GM21515 (cell line): ENCODE measurements around the gene PIK3C3.
"Not testable (repeated sequence)": the region's sequence is repeated elsewhere in the genome, so short reads cannot be mapped to it uniquely, and the experiment has no call there.

ENCODE experiments used
- ATAC-seq: cut with Tn5 transposase; IDR thresholded peaks from one replicate; pipeline ENCODE4 v1.9.1; 2021; ENCODE audit not compliant: unreplicated experiment

Gene PIK3C3

GRCh38 chr18:42069036-42069435, 114.0 kb downstream of the PIK3C3 start:
- no peak for ATAC-seq

GRCh38 chr18:42072407-42072806, 117.4 kb downstream of the PIK3C3 start:
- no peak for ATAC-seq

GRCh38 chr18:42074704-42075103, 119.7 kb downstream of the PIK3C3 start:
- ATAC-seq, result no peak

GRCh38 chr18:42078711-42079110, 123.7 kb downstream of the PIK3C3 start:
- ATAC-seq, result no peak

DNA sequence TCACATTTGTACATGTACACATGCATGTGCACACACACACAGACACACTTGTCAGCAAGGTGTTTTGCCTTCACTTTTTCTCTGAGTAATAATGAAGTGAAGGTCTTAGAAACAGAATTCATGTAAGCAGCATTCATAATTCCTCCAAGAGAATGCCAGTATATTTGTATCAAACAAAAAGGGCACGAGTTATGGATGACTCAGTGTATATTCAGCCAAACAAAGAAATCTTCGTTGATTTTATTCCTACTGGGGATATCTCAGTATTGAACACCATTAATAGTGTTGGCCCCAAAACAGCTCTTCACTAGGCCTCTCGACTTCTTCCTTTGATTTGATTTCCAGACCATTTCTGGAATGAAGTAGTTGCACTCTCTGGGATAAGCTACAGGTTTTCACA, 125.3 kb downstream of the PIK3C3 start:
- ATAC-seq, result no peak

- ATAC-seq, result no peak
These were observed 127.6 kb downstream of the PIK3C3 start for GRCh38 chr18:42082415-42083234.

DNA sequence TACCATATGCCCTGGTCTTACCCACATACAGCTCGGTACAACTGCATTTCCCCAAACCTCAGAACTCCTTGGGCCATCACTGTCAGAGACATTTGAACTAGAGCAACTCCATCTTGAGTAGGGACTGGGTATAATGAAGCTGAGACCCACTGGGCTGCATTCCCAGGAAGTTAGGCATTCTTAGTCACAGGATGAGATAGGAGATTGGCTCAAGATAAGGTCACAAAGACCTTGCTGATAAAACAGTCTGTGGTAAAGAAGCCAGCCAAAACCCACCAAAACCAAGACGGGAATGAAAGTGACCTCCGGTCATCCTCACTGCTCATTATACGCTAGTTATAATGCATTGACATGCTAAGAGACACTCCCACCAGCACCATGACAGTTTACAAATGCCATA, 131.3 kb downstream of the PIK3C3 start:
- ATAC-seq, result no peak

- no peak for ATAC-seq
These were observed 132.2 kb downstream of the PIK3C3 start for GRCh38 chr18:42087235-42087634.

DNA sequence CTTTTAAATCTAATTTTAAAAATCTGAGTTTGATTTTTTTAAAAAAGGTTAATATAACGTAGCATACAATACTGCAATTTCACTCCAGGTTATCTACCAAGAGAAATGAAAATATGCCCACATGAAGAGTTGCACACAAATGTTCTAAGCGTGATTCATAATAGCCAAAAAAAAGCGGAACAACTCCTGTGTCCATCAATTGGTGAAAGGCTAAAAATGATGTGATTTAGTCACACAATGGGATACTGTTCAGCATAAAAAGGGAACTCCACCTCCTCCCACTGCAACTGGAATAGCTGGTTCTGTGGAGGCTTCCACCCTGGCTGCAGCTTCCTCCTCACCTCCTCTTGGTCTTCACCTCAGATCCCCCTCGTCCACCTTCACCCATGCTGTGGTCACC, 132.8 kb downstream of the PIK3C3 start:
- ATAC-seq, result no peak

- ATAC-seq, result no peak
These were observed 137.8 kb downstream of the PIK3C3 start for GRCh38 chr18:42092848-42093247.

DNA sequence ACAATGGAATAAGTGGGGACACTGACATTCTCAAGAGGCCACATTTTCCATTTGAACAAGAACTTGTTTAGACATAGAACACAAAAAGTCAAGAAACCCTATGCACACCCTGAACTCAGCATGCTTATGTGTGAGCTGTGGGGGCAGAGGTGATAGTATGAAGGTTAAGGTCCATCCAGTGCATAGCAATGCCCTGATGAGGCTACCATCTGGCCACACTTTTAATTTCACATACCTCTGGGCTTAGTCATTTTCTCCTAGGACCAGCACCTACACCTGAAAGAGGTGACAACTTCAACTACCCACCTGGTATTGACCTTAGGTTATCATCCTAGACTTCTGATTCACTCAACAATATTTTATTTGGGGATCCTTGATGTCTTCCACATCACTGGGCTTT, 139.8 kb downstream of the PIK3C3 start:
- no peak for ATAC-seq

GRCh38 chr18:42095732-42096377, 140.8 kb downstream of the PIK3C3 start:
- no peak for ATAC-seq

GRCh38 chr18:42100248-42100647, 145.2 kb downstream of the PIK3C3 start:
- ATAC-seq, result no peak

DNA sequence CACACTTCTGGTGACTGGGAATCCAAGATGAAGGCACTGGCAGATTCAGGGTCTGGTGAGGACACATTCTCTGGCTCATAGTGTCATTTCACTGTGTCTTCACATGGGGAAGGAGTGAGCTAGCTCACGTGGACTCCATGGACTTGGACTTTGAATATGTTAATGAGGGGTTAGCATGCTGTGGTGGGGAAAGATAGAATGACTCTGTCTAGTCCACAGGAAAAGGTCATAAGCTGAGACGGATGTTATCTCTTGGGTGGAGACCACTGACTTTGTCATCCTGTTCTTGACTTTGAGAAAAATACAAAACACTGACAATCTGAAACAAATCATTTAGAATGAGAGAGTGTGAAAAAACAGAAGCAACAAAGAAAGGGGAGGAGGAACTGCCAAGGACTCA, 145.9 kb downstream of the PIK3C3 start:
- ATAC-seq, result no peak

GRCh38 chr18:42105394-42105793, 150.4 kb downstream of the PIK3C3 start:
- ATAC-seq, result no peak

GRCh38 chr18:42106784-42107183, 151.8 kb downstream of the PIK3C3 start:
- ATAC-seq, result no peak

DNA sequence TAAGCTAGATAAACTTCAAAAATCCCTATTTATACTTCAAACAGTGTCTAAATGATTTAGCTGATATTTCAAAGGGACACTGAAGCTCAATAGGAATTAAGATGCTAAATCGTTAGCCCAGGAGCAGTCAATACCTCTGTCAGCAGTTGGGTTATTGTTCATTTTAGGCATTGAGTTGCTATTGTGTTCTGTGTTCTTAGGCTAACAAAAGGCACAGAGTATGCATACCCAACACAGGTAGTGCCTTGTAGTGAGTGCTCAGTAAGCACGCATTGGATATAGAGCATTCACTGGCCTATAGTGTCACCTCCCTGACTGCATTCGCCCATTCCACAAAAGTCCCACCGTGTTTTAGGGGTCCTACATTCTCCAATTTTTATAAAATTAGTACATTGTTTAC, 152.3 kb downstream of the PIK3C3 start:
- ATAC-seq, result no peak

DNA sequence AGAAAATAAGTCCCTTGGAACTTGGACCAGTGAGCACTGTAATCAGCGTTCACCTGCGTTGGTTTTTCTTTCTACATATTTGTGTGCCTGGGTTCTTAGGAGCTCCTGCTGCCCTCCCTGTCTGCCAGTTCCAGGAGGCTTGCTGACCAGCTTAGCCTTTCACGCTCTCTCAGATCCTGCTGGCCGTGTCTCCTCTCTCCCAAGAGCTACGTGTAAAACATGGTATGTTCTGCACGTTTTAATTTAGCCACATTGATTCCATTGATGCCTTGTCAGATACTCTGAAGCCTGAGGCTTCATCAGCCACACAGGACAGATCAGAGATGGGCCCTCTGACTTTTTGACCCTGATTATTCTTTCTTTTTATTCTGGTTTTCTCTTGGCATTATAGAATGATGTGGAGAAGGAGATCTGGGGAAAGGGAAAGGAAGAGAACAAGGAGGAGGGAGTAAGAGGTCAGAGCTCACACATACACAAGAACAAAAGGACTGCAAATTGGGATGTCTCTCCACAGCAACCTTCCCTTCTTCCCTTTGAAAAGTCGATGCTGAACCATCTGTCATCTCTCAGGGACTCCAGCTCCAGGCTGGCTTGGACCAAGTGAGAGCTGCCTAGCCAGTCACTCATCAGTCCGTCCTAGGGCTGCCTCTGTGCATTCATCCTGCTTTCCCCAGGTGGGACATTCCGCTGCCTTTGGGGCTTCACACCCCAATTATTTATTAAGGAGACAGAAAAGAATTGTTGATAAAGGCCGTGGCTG, 152.8 kb downstream of the PIK3C3 start:
- ATAC-seq, result no peak

- not testable (repeated sequence) for ATAC-seq
These were observed 157.1 kb downstream of the PIK3C3 start for GRCh38 chr18:42112147-42112546.

DNA sequence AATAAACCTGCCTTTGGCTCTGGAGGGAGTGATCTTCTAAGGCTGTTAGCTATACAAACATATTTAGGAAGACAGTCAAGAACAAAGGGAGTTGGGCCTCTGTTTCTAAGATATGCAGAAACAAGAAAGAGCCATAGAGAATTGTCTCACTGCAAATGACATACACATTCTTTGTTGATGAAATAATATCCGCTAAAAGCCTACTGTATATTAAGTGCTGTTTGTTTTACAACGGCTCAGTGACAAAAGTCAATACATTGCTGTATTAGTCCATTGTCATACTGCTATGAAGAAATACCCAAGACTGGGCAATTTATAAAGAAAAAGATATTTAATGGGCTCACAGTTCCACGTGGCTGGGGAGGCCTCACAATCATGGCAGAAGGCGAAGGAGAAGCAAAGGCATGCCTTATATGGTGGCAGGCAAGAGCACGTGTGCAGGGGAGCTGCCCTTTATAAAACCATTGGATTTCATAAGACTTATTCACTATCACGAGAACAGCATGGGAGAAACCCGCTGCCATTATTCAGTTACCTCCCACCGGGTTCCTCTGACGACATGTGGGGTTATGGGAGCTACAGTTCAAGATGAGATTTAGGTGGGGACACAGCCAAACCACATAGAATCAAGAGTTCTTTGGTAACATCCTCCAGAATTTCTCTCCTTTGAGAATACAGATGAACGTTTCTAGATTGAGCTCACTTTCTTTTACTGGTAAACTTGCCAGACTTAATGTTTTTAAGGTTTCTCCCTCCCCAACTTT, 157.8 kb downstream of the PIK3C3 start:
- ATAC-seq, result no peak

GRCh38 chr18:42113529-42114191, 158.6 kb downstream of the PIK3C3 start:
- ATAC-seq, result peak; percentile 57
